Panc1 (cell line): ENCODE results near the gene SCIMP. TPM values are rescaled to one million over a fixed set of nuclear protein-coding genes. Genes with fewer than 3 reads are reported as not detected.

ENCODE experiments used
- ATAC-seq: fragments of 200-7000 bp; cut with Tn5 transposase; 2 replicates; pipeline ENCODE4 v1.9.1; 2020; ENCODE audit warnings: mild to moderate bottlenecking, moderate library complexity
- BruUV-seq: library from RNA; stranded (reverse); fragments of 400-500 nt; replicated peaks from 2 replicates; lab custom pipeline; 2021; lab: Mats Ljungman, UMichigan
- CTCF ChIA-PET: fragments of 300-600 bp; sonication (Branson Sonifier 250); formaldehyde crosslinking; loops from one replicate; lab custom pipeline; 2022; ENCODE audit warnings: antibody characterized with exemption; lab: Charles Lee
- POLR2A ChIA-PET: fragments of 300-600 bp; sonication (Branson Sonifier 250); formaldehyde crosslinking; loops from one replicate; lab custom pipeline; 2022; ENCODE audit warnings: antibody characterized with exemption; lab: Charles Lee
- DNase-seq: peaks from one replicate; pipeline ENCODE4 v3.0.0-alpha.2; 2010; ENCODE audit warnings: low read depth, low spot score
- H3K27ac ChIP-seq: 2 replicates; pipeline ENCODE4 v1.5.1; 2011; ENCODE audit warnings: mild to moderate bottlenecking, low read length, inconsistent platforms
- H3K27me3 ChIP-seq: fragments of 200-500 bp; sonication (Bioruptor generic); 2 replicates; pipeline ENCODE4 v1.6.0; 2014; ENCODE audit warnings: low read length, inconsistent platforms; ENCODE audit not compliant: control insufficient read depth, insufficient read depth
- H3K36me3 ChIP-seq: fragments of 200-500 bp; sonication (Bioruptor generic); 2 replicates; pipeline ENCODE4 v1.5.1; 2014; ENCODE audit warnings: inconsistent platforms, mild to moderate bottlenecking, low read length, moderate library complexity; ENCODE audit not compliant: control insufficient read depth, insufficient read depth
- H3K4me1 ChIP-seq: 2 replicates; pipeline ENCODE4 v1.5.1; 2011; ENCODE audit warnings: inconsistent platforms, mild to moderate bottlenecking, low read length, moderate library complexity; ENCODE audit not compliant: control insufficient read depth, insufficient read depth
- H3K4me3 ChIP-seq, 2 experiments: 2 replicates each; pipeline ENCODE4 v1.5.1; 2011 to 2012; ENCODE audit warnings: low read depth in 2 of 2, low read length in 2 of 2, mild to moderate bottlenecking in 2 of 2, inconsistent platforms in 1 of 2, moderate library complexity in 1 of 2
- H3K9me3 ChIP-seq: fragments of 200-500 bp; sonication (Bioruptor generic); 2 replicates; pipeline ENCODE4 v1.5.1; 2014; ENCODE audit warnings: low read depth, mild to moderate bottlenecking, inconsistent platforms, low read length, moderate library complexity; ENCODE audit not compliant: control insufficient read depth, insufficient read depth
- POLR2AphosphoS5 ChIP-seq: IDR thresholded peaks from 2 replicates; pipeline ENCODE4 v1.6.1; 2012; ENCODE audit warnings: mild to moderate bottlenecking, low read depth, low read length, moderate library complexity
- REST ChIP-seq, 2 experiments: IDR thresholded peaks; 2 replicates each; pipeline ENCODE4 v1.6.1; 2011 to 2012; ENCODE audit warnings: low read depth in 2 of 2, control low read depth in 1 of 2, low read length in 1 of 2, mild to moderate bottlenecking in 1 of 2, moderate library complexity in 1 of 2; ENCODE audit not compliant: insufficient read depth in 1 of 2
- SIN3A ChIP-seq: IDR thresholded peaks from 2 replicates; pipeline ENCODE4 v1.6.1; 2012; ENCODE audit warnings: low read depth, mild to moderate bottlenecking, low read length, moderate library complexity, borderline replicate concordance; ENCODE audit not compliant: insufficient read depth
- TCF7L2 ChIP-seq: IDR thresholded peaks from 2 replicates; pipeline ENCODE4 v1.6.1; 2011; ENCODE audit warnings: mild to moderate bottlenecking, low read depth, low read length, inconsistent platforms
- in situ Hi-C: cut with HindIII; loops from 2 replicates; pipeline ENCODE4 v1.10.0; 2016; ENCODE audit warnings: low sequenced_read_pairs, low pct_unique_long_range_greater_than_20kb
- intact Hi-C: fragments of 100-400 bp; cut with micrococcal nuclease; formaldehyde crosslinking; loops from one replicate; pipeline ENCODE4 v1.10.0; 2022; ENCODE audit not compliant: unreplicated experiment
- total RNA-seq: library from RNA; stranded (reverse); gene quantifications from one replicate; pipeline ENCODE4 v1.2.1, GENCODE V29; 2021; ENCODE audit not compliant: unreplicated experiment
- TF ChIP-seq, protein P1 (sequence below): fragments of 450-650 bp; IDR thresholded peaks from 2 replicates; pipeline ENCODE4 v1.5.1; 2017; ENCODE audit warnings: mild to moderate bottlenecking

Gene SCIMP
- total RNA-seq, 1 experiment from 2014 or later: not detected

GRCh38 chr17:5211458-5211857 lies 23.2 kb downstream of the SCIMP start:
- Histone ChIP-seq H3K9me3 (no peaks in the 10 kb centered on the region), H3K27me3 (no peaks in the 10 kb centered on the region), H3K27ac (no peak overlapping the region), H3K4me3 (no peak overlapping the region), H3K36me3 (no peaks in the 10 kb centered on the region), H3K4me1 (no peaks in the 10 kb centered on the region)
- TF ChIP-seq, protein P1, sequence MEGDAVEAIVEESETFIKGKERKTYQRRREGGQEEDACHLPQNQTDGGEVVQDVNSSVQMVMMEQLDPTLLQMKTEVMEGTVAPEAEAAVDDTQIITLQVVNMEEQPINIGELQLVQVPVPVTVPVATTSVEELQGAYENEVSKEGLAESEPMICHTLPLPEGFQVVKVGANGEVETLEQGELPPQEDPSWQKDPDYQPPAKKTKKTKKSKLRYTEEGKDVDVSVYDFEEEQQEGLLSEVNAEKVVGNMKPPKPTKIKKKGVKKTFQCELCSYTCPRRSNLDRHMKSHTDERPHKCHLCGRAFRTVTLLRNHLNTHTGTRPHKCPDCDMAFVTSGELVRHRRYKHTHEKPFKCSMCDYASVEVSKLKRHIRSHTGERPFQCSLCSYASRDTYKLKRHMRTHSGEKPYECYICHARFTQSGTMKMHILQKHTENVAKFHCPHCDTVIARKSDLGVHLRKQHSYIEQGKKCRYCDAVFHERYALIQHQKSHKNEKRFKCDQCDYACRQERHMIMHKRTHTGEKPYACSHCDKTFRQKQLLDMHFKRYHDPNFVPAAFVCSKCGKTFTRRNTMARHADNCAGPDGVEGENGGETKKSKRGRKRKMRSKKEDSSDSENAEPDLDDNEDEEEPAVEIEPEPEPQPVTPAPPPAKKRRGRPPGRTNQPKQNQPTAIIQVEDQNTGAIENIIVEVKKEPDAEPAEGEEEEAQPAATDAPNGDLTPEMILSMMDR: no peak
- TF ChIP-seq SIN3A (no peak), REST (IDR thresholded peaks at IDR 0.05; ENCODE audit: insufficient read depth in 1 of 2, low read depth in 2 of 2, low read length in 1 of 2) (no peak), TCF7L2 (no peak), POLR2AphosphoS5 (no peak)
- in situ Hi-C loops: no loop called here
- no peak for ATAC-seq
- intact Hi-C loops: no loop called here
- no TSS peak for BruUV-seq
- ChIA-PET CTCF (no interaction called here), POLR2A (no interaction called here)
- DNase-seq: no peak

GRCh38 chr17:5210614-5211252 lies 23.9 kb downstream of the SCIMP start:
- H3K27me3 ChIP-seq: no peaks in the 10 kb centered on the region
- DNase-seq (no peak), ATAC-seq (no peak)
- H3K4me3 ChIP-seq: no peak overlapping the region
- in situ Hi-C loops (no loop called here), intact Hi-C loops (no loop called here)
- H3K27ac ChIP-seq: no peak overlapping the region
- H3K9me3 ChIP-seq: no peaks in the 10 kb centered on the region
- ChIA-PET CTCF (no interaction called here), POLR2A (no interaction called here)
- H3K36me3 ChIP-seq: no peaks in the 10 kb centered on the region
- BruUV-seq: TSS peak; percentile 53
- TF ChIP-seq POLR2AphosphoS5 (no peak), SIN3A (no peak), TCF7L2 (no peak), REST (IDR thresholded peaks at IDR 0.05; ENCODE audit: insufficient read depth in 1 of 2, low read depth in 2 of 2, low read length in 1 of 2) (no peak)
- TF ChIP-seq, protein P1: no peak
- H3K4me1 ChIP-seq: no peaks in the 10 kb centered on the region
